ENCODE results near the gene SPOUT1.

Gene SPOUT1

DNA sequence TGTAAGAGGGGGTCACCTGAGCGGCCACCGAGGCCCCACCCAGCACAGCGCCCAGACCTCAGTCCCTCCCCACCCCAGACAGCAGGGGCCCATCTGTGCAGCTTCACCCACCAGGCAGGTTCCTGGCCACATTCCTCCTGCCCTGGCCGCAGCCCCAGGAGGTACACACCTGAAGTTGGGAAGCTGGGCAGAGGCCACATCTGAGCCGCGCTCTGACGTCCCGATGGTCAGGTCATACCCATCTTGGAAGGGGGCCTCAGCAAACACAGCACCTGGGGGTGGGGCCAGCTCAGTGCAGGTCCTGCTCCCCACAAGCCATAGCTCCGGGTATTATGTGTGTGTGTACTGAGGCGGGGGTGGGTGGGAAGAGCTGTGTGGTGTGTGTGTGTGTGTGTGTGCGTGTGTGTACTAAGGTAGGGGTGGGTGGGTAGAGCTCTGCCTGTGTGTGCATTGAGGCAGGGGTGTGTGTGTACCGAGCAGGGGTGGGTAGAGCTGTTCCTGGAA lies 5.6 kb downstream of the SPOUT1 start:
- in situ Hi-C loops (cut with MboI; ENCODE audit: low pct_unique_long_range_greater_than_20kb, low sequenced_read_pairs, unreplicated experiment) = no loop called here
- DNase-seq (ENCODE audit: low spot score) = no peak
- TF ChIP-seq, protein P1, sequence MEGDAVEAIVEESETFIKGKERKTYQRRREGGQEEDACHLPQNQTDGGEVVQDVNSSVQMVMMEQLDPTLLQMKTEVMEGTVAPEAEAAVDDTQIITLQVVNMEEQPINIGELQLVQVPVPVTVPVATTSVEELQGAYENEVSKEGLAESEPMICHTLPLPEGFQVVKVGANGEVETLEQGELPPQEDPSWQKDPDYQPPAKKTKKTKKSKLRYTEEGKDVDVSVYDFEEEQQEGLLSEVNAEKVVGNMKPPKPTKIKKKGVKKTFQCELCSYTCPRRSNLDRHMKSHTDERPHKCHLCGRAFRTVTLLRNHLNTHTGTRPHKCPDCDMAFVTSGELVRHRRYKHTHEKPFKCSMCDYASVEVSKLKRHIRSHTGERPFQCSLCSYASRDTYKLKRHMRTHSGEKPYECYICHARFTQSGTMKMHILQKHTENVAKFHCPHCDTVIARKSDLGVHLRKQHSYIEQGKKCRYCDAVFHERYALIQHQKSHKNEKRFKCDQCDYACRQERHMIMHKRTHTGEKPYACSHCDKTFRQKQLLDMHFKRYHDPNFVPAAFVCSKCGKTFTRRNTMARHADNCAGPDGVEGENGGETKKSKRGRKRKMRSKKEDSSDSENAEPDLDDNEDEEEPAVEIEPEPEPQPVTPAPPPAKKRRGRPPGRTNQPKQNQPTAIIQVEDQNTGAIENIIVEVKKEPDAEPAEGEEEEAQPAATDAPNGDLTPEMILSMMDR (IDR thresholded peaks at IDR 0.05; ENCODE audit: extremely low read depth, insufficient read depth, missing control alignments) = no peak

DNA sequence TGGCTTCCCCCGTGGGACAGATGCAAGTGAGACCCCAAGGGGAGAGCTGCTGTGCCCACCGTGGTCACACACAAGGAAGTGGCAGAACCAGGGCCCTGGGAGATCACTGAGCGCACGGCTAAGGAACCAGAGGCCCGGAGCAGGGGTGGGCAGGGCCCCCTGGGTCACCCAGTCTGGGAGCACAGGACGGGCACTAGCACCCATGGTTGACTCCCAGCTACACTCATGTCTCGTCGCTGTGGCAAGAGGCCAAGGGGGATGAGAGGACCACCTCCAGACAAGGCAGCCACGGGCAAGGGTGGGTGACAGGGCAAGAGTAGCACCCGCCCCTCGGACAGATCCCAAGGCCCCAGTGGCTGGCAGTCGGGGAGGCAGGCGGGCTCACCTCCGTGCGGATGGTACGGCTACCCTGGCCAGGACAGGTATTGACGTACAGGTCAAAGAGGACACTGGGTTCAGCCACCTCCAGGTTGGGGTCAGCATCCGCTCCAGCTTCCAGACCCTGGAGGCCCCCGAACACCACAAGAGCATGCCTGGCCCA lies 6.2 kb downstream of the SPOUT1 start:
- in situ Hi-C loops (cut with MboI; ENCODE audit: low pct_unique_long_range_greater_than_20kb, low sequenced_read_pairs, unreplicated experiment) = no loop called here
- TF ChIP-seq, protein P1 (IDR thresholded peaks at IDR 0.05; ENCODE audit: extremely low read depth, insufficient read depth, missing control alignments) = no peak
- DNase-seq (ENCODE audit: low spot score) = no peak

DNA sequence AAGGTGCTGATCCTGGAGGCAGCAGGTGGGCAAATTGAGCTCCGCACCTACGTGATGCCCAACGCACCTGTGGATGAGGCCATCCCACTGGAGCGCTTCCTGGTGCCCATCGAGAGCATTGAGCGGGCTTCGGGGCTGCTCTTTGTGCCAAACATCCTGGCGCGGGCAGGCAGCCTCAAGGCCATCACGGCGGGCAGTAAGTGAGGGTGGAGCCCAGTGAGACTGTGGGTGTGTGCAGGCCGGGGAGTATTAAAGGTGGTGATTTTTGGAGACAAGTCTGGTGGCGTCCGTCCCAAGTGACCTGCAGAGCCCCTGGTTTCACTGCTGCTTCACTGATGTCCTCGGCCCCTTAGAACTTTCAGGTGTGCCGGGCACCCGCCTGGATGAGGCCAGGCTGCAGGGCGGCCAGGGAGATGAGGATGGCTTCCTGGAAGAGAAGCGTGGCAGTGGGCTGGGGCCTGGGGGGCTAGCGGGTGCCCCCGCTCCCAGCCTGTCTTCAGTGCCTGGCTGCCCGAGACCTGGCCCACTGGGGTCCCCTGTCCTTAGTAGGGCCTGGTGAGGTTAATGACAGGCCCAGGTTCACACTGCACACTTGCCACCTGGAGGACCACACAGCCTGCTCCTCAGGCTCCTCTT lies 7.1 kb downstream of the SPOUT1 start:
- TF ChIP-seq, protein P1 (IDR thresholded peaks at IDR 0.05; ENCODE audit: extremely low read depth, insufficient read depth, missing control alignments) = no peak
- in situ Hi-C loops (cut with MboI; ENCODE audit: low pct_unique_long_range_greater_than_20kb, low sequenced_read_pairs, unreplicated experiment) = no loop called here
- DNase-seq (ENCODE audit: low spot score) = no peak

DNA sequence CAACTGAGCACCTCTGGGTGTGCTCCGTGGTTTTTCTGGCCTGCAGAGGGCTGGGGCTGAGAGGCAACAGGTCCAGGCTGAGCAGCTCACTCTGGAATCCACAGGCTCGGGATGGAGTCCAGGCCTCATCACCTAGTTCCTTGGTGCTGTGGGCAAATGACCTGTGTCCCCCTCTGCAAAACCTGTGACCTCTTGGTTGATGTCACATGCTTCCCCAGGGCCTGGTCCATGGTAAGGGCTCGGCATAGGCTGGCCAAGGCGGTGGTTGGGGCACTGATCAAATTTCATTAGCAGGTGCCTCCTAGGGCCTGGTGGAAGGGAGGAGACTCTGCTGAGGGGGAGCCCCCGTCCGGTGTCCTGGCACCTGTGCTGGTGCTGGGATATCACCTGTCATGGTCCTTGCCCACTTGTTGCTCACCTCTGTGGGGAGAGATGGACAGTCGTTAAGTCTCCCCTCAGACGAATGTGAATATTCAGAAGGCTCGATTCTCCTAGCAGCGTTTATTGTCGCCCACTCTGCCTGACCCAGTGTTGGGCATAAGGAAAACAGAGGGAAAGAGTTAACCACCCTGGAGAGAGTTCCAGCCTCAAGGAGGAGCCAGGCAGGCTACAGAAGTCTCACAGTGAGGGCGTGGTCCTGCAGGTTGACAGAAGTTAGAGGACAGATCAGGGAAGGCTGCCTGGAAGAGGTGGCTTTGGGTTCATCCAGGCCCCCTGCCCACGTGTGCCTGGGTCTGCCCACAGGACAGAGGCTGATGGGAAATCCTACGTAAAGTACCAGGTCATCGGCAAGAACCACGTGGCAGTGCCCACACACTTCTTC lies 7.8 kb downstream of the SPOUT1 start:
- in situ Hi-C loops (cut with MboI; ENCODE audit: low pct_unique_long_range_greater_than_20kb, low sequenced_read_pairs, unreplicated experiment) = no loop called here
- no peak for DNase-seq (ENCODE audit: low spot score)
- TF ChIP-seq, protein P1 (IDR thresholded peaks at IDR 0.05; ENCODE audit: extremely low read depth, insufficient read depth, missing control alignments) = no peak

DNA sequence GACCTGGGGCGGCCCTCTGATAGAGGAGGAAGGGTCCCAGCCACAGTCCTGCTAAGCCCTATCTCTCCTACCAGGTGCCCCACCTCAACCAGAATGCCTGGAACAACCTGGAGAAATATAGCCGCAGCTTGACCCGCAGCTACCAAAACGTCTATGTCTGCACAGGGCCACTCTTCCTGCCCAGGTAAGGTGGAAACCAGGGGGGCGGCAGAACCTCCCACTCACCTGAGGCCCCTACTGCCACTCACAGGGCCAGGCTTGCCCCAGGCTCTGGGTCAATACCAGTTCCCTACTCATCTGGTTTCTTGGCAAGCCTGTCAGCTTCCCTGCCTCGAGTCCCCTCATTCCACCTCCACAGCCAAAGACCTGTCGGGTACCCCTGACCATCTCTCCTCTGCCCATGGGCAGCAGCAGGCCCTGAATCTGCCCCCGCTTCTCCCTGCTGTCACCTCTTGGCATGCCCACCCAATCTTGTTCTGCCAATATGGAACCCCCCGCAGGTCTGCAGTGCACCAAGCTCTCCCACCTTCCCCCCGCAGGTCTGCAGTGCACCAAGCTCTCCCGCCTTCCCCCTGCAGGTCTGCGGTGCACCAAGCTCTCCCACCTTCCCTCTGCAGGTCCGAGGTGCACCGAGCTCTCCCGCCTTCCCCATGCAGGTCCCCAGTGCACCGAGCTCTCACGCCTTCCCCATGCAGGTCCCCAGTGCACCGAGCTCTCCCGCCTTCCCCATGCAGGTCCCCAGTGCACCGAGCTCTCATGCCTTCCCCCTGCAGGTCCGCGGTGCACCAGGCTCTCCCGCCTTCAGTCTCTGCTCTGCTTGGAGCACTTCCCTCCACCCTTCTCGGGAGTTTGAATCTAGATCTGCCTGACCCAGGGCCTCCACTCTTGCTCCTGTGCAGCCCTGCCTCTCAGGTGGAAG lies 8.7 kb downstream of the SPOUT1 start:
- TF ChIP-seq, protein P1 (IDR thresholded peaks at IDR 0.05; ENCODE audit: extremely low read depth, insufficient read depth, missing control alignments) = no peak
- in situ Hi-C loops (cut with MboI; ENCODE audit: low pct_unique_long_range_greater_than_20kb, low sequenced_read_pairs, unreplicated experiment) = no loop called here

More for the DNA sequence above, 8.7 kb downstream of the SPOUT1 start:
- no peak for DNase-seq (ENCODE audit: low spot score)
